HepG2 (cell line): ENCODE results near the gene MPO. TPM values are rescaled to one million over a fixed set of nuclear protein-coding genes. Genes with fewer than 3 reads are reported as not detected.

Source experiments
- NONO ChIP-seq, 2 experiments: fragments of 450-650 bp in 1 of 2; sonication (generic) in 1 of 2; formaldehyde crosslinking in 1 of 2; IDR thresholded peaks in 1 of 2; conservative IDR thresholded peaks in 1 of 2; 2 replicates each; pipeline versions ENCODE4 v1.6.1 to v1.8.0; 2017 to 2022; ENCODE audit warnings: mild to moderate bottlenecking in 1 of 2, missing genetic modification reagents in 1 of 2, moderate library complexity in 1 of 2
- PAWR ChIP-seq: sonication (generic); formaldehyde crosslinking; IDR thresholded peaks from 2 replicates; pipeline ENCODE4 v1.4.0; 2020; ENCODE audit warnings: missing genetic modification reagents, mild to moderate bottlenecking, borderline replicate concordance
- RORA ChIP-seq: sonication (generic); formaldehyde crosslinking; IDR thresholded peaks from 2 replicates; pipeline ENCODE4 v1.5.0; 2020; ENCODE audit warnings: mild to moderate bottlenecking, missing genetic modification reagents, moderate library complexity
- SNAI1 ChIP-seq: sonication (generic); formaldehyde crosslinking; IDR thresholded peaks from 2 replicates; pipeline ENCODE4 v1.5.0; 2020; ENCODE audit warnings: mild to moderate bottlenecking, missing genetic modification reagents, borderline replicate concordance
- SNRNP70 ChIP-seq: fragments of 200-400 bp; formaldehyde crosslinking; IDR thresholded peaks from 2 replicates; pipeline ENCODE4 v1.6.1; 2017; ENCODE audit warnings: mild to moderate bottlenecking, low read depth, low read length, moderate library complexity
- TEAD3 ChIP-seq: optimal IDR thresholded peaks from 2 replicates; pipeline ENCODE3; 2016; ENCODE audit warnings: borderline replicate concordance
- ZBTB8A ChIP-seq: sonication (generic); formaldehyde crosslinking; IDR thresholded peaks from 2 replicates; pipeline ENCODE4 v1.4.0; 2020; ENCODE audit warnings: mild to moderate bottlenecking, low read depth, missing genetic modification reagents, borderline replicate concordance
- ZNF253 ChIP-seq: sonication (generic); formaldehyde crosslinking; IDR thresholded peaks from 2 replicates; pipeline ENCODE4 v1.8.0; 2022; ENCODE audit warnings: mild to moderate bottlenecking, missing genetic modification reagents, borderline replicate concordance
- ZNF317 ChIP-seq: sonication (generic); formaldehyde crosslinking; IDR thresholded peaks from 2 replicates; pipeline ENCODE4 v1.5.0; 2020; ENCODE audit warnings: mild to moderate bottlenecking, missing genetic modification reagents
- ZNF605 ChIP-seq: sonication (generic); formaldehyde crosslinking; IDR thresholded peaks from 2 replicates; pipeline ENCODE4 v1.8.0; 2022; ENCODE audit warnings: mild to moderate bottlenecking, missing genetic modification reagents
- ZNF615 ChIP-seq: sonication (generic); formaldehyde crosslinking; IDR thresholded peaks from 2 replicates; pipeline ENCODE4 v1.5.0; 2020; ENCODE audit warnings: mild to moderate bottlenecking, missing genetic modification reagents, borderline replicate concordance
- ZNF737 ChIP-seq: sonication (generic); formaldehyde crosslinking; IDR thresholded peaks from 2 replicates; pipeline ENCODE4 v1.5.0; 2020; ENCODE audit warnings: missing genetic modification reagents, mild to moderate bottlenecking, borderline replicate concordance
- polyA plus RNA-seq, 8 experiments: library from polyadenylated mRNA; depleted of rRNA in 3 of 8; stranded (reverse) in 7 of 8; unstranded in 1 of 8; fragments of >200 nt; fragmentation: Illumina TruSeq in 4 of 8; extraction: Trizol in 4 of 8; gene quantifications; 2 replicates each; pipeline versions ENCODE4 v1.2.1 to v1.2.3, GENCODE V29; 2011 to 2016; ENCODE audit warnings: low read depth in 4 of 8, missing spikeins in 1 of 8, mixed read lengths in 1 of 8; ENCODE audit not compliant: insufficient read depth in 1 of 8
- total RNA-seq, 5 experiments: library from RNA; depleted of rRNA; stranded (reverse); fragments of >200 nt; fragmentation: Illumina TruSeq; extraction: Trizol; gene quantifications; 2 replicates each; pipeline ENCODE4 v1.2.3, GENCODE V29; 2016; ENCODE audit warnings: low read depth in 1 of 5
- TF ChIP-seq, protein P1 (sequence below): sonication (generic); formaldehyde crosslinking; conservative IDR thresholded peaks from 2 replicates; pipeline ENCODE4 v1.4.0; 2020; ENCODE audit warnings: missing genetic modification reagents
- TF ChIP-seq, protein P2 (sequence below): sonication (generic); formaldehyde crosslinking; IDR thresholded peaks from 2 replicates; pipeline ENCODE4 v1.4.0; 2020; ENCODE audit warnings: missing genetic modification reagents
- TF ChIP-seq, protein P3 (sequence below): sonication (generic); formaldehyde crosslinking; IDR thresholded peaks from 2 replicates; pipeline ENCODE4 v1.5.1; 2020; ENCODE audit warnings: mild to moderate bottlenecking, missing genetic modification reagents
- TF ChIP-seq, protein P4 (sequence below): sonication (generic); formaldehyde crosslinking; IDR thresholded peaks from 2 replicates; pipeline ENCODE4 v1.5.1; 2020; ENCODE audit warnings: missing genetic modification reagents, mild to moderate bottlenecking, borderline replicate concordance

Gene MPO
- total and polyA plus RNA-seq, 2 of the 13 experiments (the other 11 are each of a cell fraction or from before 2014, with no cell fraction given), result not detected

DNA sequence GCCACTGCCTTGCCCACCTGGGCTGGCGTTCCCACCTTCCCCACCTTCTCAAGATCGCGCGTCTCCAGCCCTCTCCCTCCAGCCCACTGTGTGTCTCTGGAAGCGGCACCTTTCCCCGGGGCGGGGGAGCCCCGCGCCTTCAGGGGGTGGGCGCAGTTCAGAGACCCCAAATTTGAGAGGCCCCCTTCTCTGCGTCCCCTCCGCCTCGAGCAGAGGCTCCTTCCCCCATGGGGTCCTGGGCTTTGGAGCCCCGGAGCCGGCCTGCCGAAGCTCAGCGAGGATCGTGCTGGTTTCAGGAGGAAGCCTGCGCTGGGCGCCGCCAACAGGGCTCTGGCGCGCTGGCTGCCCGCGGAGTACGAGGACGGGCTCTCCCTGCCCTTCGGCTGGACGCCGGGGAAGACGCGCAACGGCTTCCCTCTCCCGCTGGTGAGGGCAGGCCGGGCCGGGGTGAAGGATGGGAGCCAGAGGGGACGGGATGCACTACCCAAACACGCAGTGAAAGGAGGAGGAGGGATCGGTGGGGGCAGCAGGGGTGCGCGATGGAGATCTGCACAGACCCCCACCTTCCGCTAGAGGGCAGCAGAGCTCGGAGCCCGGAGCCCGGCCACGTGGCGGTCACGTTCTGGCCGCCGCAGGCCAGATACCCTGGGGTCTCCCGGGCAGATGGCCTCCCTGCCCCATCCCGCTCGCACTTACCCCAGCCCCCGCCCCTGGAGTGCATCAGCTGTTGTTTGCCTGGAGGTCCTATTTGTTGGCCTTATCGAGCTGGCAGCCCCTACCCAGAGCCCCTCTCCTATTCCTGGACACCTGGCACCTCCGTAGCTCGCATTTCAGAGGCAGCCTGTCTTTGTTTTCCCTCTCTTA is 31.2 kb downstream of the MPO start (continued):
- TF ChIP-seq, protein P1, sequence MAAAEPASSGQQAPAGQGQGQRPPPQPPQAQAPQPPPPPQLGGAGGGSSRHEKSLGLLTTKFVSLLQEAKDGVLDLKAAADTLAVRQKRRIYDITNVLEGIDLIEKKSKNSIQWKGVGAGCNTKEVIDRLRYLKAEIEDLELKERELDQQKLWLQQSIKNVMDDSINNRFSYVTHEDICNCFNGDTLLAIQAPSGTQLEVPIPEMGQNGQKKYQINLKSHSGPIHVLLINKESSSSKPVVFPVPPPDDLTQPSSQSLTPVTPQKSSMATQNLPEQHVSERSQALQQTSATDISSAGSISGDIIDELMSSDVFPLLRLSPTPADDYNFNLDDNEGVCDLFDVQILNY (CRISPR knock-in tag), result peak; percentile 39; the same call in 1 of the 2 replicates
- no peak for TF ChIP-seq NONO (IDR thresholded peaks at IDR 0.05)
- TF ChIP-seq NONO (CRISPR knock-in tag; conservative IDR thresholded peaks at IDR 0.05), result peak; percentile 69
- peak; percentile 80; the same call in 1 of the 2 replicates for TF ChIP-seq ZNF253
- TF ChIP-seq PAWR (CRISPR knock-in tag), result no peak
- TF ChIP-seq, protein P2, sequence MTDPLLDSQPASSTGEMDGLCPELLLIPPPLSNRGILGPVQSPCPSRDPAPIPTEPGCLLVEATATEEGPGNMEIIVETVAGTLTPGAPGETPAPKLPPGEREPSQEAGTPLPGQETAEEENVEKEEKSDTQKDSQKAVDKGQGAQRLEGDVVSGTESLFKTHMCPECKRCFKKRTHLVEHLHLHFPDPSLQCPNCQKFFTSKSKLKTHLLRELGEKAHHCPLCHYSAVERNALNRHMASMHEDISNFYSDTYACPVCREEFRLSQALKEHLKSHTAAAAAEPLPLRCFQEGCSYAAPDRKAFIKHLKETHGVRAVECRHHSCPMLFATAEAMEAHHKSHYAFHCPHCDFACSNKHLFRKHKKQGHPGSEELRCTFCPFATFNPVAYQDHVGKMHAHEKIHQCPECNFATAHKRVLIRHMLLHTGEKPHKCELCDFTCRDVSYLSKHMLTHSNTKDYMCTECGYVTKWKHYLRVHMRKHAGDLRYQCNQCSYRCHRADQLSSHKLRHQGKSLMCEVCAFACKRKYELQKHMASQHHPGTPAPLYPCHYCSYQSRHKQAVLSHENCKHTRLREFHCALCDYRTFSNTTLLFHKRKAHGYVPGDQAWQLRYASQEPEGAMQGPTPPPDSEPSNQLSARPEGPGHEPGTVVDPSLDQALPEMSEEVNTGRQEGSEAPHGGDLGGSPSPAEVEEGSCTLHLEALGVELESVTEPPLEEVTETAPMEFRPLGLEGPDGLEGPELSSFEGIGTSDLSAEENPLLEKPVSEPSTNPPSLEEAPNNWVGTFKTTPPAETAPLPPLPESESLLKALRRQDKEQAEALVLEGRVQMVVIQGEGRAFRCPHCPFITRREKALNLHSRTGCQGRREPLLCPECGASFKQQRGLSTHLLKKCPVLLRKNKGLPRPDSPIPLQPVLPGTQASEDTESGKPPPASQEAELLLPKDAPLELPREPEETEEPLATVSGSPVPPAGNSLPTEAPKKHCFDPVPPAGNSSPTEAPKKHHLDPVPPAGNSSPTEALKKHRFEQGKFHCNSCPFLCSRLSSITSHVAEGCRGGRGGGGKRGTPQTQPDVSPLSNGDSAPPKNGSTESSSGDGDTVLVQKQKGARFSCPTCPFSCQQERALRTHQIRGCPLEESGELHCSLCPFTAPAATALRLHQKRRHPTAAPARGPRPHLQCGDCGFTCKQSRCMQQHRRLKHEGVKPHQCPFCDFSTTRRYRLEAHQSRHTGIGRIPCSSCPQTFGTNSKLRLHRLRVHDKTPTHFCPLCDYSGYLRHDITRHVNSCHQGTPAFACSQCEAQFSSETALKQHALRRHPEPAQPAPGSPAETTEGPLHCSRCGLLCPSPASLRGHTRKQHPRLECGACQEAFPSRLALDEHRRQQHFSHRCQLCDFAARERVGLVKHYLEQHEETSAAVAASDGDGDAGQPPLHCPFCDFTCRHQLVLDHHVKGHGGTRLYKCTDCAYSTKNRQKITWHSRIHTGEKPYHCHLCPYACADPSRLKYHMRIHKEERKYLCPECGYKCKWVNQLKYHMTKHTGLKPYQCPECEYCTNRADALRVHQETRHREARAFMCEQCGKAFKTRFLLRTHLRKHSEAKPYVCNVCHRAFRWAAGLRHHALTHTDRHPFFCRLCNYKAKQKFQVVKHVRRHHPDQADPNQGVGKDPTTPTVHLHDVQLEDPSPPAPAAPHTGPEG (CRISPR knock-in tag), result peak; percentile 69; the same call in 1 of the 2 replicates
- TF ChIP-seq, protein P3, sequence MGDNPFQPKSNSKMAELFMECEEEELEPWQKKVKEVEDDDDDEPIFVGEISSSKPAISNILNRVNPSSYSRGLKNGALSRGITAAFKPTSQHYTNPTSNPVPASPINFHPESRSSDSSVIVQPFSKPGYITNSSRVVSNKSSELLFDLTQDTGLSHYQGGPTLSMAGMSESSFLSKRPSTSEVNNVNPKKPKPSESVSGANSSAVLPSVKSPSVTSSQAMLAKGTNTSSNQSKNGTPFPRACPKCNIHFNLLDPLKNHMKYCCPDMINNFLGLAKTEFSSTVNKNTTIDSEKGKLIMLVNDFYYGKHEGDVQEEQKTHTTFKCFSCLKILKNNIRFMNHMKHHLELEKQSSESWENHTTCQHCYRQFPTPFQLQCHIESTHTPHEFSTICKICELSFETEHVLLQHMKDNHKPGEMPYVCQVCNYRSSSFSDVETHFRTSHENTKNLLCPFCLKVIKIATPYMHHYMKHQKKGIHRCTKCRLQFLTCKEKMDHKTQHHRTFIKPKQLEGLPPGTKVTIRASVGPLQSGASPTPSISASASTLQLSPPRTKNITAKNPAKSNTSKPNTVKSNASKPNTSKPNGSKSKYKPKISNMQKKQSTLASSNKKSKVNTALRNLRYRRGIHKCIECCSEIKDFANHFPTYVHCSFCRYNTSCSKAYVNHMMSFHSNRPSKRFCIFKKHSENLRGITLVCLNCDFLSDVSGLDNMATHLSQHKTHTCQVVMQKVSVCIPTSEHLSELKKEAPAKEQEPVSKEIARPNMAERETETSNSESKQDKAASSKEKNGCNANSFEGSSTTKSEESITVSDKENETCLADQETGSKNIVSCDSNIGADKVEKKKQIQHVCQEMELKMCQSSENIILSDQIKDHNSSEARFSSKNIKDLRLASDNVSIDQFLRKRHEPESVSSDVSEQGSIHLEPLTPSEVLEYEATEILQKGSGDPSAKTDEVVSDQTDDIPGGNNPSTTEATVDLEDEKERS (CRISPR knock-in tag), result 0 out of 2 replicates have a peak, but pooled peaks have one; percentile 43
- no peak for TF ChIP-seq RORA (CRISPR knock-in tag)
- peak; percentile 72 for TF ChIP-seq ZNF317
- TF ChIP-seq ZBTB8A (CRISPR knock-in tag), result no peak
- TF ChIP-seq SNAI1 (CRISPR knock-in tag), result peak; percentile 95
- peak; percentile 65; the same call in 1 of the 2 replicates for TF ChIP-seq ZNF605
- no peak for TF ChIP-seq TEAD3 (CRISPR knock-in tag)
- no peak for TF ChIP-seq ZNF615
- TF ChIP-seq, protein P4, sequence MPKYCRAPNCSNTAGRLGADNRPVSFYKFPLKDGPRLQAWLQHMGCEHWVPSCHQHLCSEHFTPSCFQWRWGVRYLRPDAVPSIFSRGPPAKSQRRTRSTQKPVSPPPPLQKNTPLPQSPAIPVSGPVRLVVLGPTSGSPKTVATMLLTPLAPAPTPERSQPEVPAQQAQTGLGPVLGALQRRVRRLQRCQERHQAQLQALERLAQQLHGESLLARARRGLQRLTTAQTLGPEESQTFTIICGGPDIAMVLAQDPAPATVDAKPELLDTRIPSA (CRISPR knock-in tag), result peak; percentile 33; the same call in 1 of the 2 replicates
- peak; percentile 94; the same call in 1 of the 2 replicates for TF ChIP-seq ZNF737 (CRISPR knock-in tag)
- TF ChIP-seq SNRNP70, result no peak
